Measurements from ENCODE around the gene SARDH. TPM values are rescaled to one million over a fixed set of nuclear protein-coding genes. Genes with fewer than 3 reads are reported as not detected.

Gene SARDH
- total RNA-seq, 1 experiment from 2014 or later = 5.6 TPM

DNA sequence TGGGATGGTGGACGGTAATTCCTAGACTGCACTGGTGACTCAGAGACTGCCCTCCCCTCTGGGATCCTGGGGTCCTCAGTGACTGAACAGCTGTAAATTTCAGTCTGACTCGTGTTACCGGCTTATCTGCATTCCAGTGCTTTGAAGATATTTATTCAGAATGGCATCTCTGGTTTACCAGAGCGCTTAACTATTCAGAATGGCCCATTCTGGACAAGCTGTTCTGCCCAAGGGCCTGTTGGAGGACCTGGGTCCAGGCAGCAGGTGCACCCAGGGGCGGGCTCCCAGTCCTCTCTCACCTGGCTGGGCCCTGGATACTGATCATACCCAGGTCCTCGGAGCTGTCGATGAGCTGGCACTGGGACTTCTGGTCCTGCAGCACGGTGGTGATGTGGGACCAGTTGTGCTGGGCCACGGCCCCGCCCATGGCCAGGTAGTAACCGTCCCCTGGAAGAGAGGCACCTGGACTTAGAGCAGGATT is 48.0 kb downstream of the SARDH start:
- ATAC-seq (no peak), DNase-seq (ENCODE audit: low read depth, low spot score) (no peak)
- TF ChIP-seq EGR1 (IDR thresholded peaks at IDR 0.05; ENCODE audit: low read depth) (no peak), SP1 (IDR thresholded peaks at IDR 0.05; ENCODE audit: low read depth) (no peak), FOSL1 (IDR thresholded peaks at IDR 0.05; ENCODE audit: low read depth) (no peak), YY1 (IDR thresholded peaks at IDR 0.05; ENCODE audit: extremely low read depth, insufficient replicate concordance, low read depth, low read length) (no peak)
- TF ChIP-seq, protein P1, sequence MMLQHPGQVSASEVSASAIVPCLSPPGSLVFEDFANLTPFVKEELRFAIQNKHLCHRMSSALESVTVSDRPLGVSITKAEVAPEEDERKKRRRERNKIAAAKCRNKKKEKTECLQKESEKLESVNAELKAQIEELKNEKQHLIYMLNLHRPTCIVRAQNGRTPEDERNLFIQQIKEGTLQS (IDR thresholded peaks at IDR 0.05) = no peak
- Histone ChIP-seq H3K9me3 (ENCODE audit: control insufficient read depth in 1 of 2, insufficient read depth in 1 of 2, low read depth in 1 of 2, low read length in 2 of 2) (no peaks in the 10 kb centered on the region), H3K4me1 (ENCODE audit: control insufficient read depth in 1 of 2, insufficient read depth in 2 of 2, low read length in 2 of 2) (peaks cover 6 to 9% of the 10 kb centered on the region in 2 experiments; a peak in 2 of 4 replicates), H3K4me2 (ENCODE audit: low read length) (no peak overlapping the region), H4K20me1 (ENCODE audit: insufficient read depth) (no peaks in the 10 kb centered on the region), H3K9me2 (ENCODE audit: insufficient read depth) (no peaks in the 10 kb centered on the region), H3K27ac (ENCODE audit: low read depth, low read length) (no peak overlapping the region), H3K27me3 (ENCODE audit: insufficient read depth, low read length) (no peaks in the 10 kb centered on the region), H2AFZ (ENCODE audit: low read depth, low read length, poor library complexity, severe bottlenecking) (no peak overlapping the region), H3K36me3 (ENCODE audit: control insufficient read depth in 1 of 2, insufficient read depth in 2 of 2, low read length in 2 of 2) (no peaks in the 10 kb centered on the region), H3K9ac (ENCODE audit: low read length) (no peak overlapping the region), H3K79me2 (ENCODE audit: insufficient read depth, low read length) (no peaks in the 10 kb centered on the region), H3K4me3 (replicated peaks in 1 of 2; ENCODE audit: low read depth in 1 of 2, low read length in 2 of 2) (no peak overlapping the region)
- CTCF ChIA-PET = no interaction called here
- BruUV-seq (replicated peaks) = no TSS peak
- RAD21 ChIA-PET (ENCODE audit: low non-redundant PET in 1 of 2, low total read pairs in 2 of 2, uncharacterized antibody in 2 of 2, unreplicated experiment in 2 of 2) = no interaction called here
- intact Hi-C loops (cut with micrococcal nuclease) = no loop called here
- POLR2A ChIA-PET = no interaction called here

- no peaks in the 10 kb centered on the region for H3K36me3 ChIP-seq (ENCODE audit: control insufficient read depth in 1 of 2, insufficient read depth in 2 of 2, low read length in 2 of 2)
- no peak overlapping the region for H3K27ac ChIP-seq (ENCODE audit: low read depth, low read length)
- H3K9me3 ChIP-seq (ENCODE audit: control insufficient read depth in 1 of 2, insufficient read depth in 1 of 2, low read depth in 1 of 2, low read length in 2 of 2) = no peaks in the 10 kb centered on the region
- H3K4me3 ChIP-seq (replicated peaks in 1 of 2; ENCODE audit: low read depth in 1 of 2, low read length in 2 of 2) = no peak overlapping the region
- intact Hi-C loops (cut with micrococcal nuclease) = no loop called here
- H3K79me2 ChIP-seq (ENCODE audit: insufficient read depth, low read length) = no peaks in the 10 kb centered on the region
- BruUV-seq (replicated peaks) = no TSS peak
- DNase-seq (ENCODE audit: low read depth, low spot score) = no peak
- no peak overlapping the region for H3K9ac ChIP-seq (ENCODE audit: low read length)
- H3K9me2 ChIP-seq (ENCODE audit: insufficient read depth) = no peaks in the 10 kb centered on the region
- H3K4me1 ChIP-seq (ENCODE audit: control insufficient read depth in 1 of 2, insufficient read depth in 2 of 2, low read length in 2 of 2) = peaks cover 6 to 9% of the 10 kb centered on the region in 2 experiments; a peak in 2 of 4 replicates
- no peak overlapping the region for H2AFZ ChIP-seq (ENCODE audit: low read depth, low read length, poor library complexity, severe bottlenecking)
- ChIA-PET CTCF (no interaction called here), RAD21 (ENCODE audit: low non-redundant PET in 1 of 2, low total read pairs in 2 of 2, uncharacterized antibody in 2 of 2, unreplicated experiment in 2 of 2) (no interaction called here), POLR2A (no interaction called here)
- no peak for ATAC-seq
- no peaks in the 10 kb centered on the region for H3K27me3 ChIP-seq (ENCODE audit: insufficient read depth, low read length)
- H3K4me2 ChIP-seq (ENCODE audit: low read length) = no peak overlapping the region
- no peaks in the 10 kb centered on the region for H4K20me1 ChIP-seq (ENCODE audit: insufficient read depth)
- TF ChIP-seq MAX (IDR thresholded peaks at IDR 0.05) (no peak), EZH2phosphoT487 (IDR thresholded peaks at IDR 0.05; ENCODE audit: borderline replicate concordance) (no peak), TCF7L2 (IDR thresholded peaks at IDR 0.05; ENCODE audit: borderline replicate concordance, extremely low read depth, insufficient read depth, insufficient read length) (no peak), POLR2AphosphoS5 (IDR thresholded peaks at IDR 0.05; ENCODE audit: low read depth, low read length) (no peak), ZFX (IDR thresholded peaks at IDR 0.05) (no peak), ZNF274 (IDR thresholded peaks at IDR 0.05; ENCODE audit: low read depth, low read length) (no peak), SP1 (IDR thresholded peaks at IDR 0.05; ENCODE audit: low read depth) (no peak), YY1 (IDR thresholded peaks at IDR 0.05; ENCODE audit: extremely low read depth, insufficient replicate concordance, low read depth, low read length) (no peak), EZH2 (IDR thresholded peaks at IDR 0.05) (no peak), FOSL1 (IDR thresholded peaks at IDR 0.05; ENCODE audit: low read depth) (no peak), SRF (IDR thresholded peaks at IDR 0.05; ENCODE audit: low read depth) (no peak), SIN3A (IDR thresholded peaks at IDR 0.05; ENCODE audit: low read depth) (no peak), CBX3 (IDR thresholded peaks at IDR 0.05; ENCODE audit: low read depth) (no peak), CEBPB (IDR thresholded peaks at IDR 0.05; ENCODE audit: low read depth) (no peak), EGR1 (IDR thresholded peaks at IDR 0.05; ENCODE audit: low read depth) (no peak)
- TF ChIP-seq, protein P2, sequence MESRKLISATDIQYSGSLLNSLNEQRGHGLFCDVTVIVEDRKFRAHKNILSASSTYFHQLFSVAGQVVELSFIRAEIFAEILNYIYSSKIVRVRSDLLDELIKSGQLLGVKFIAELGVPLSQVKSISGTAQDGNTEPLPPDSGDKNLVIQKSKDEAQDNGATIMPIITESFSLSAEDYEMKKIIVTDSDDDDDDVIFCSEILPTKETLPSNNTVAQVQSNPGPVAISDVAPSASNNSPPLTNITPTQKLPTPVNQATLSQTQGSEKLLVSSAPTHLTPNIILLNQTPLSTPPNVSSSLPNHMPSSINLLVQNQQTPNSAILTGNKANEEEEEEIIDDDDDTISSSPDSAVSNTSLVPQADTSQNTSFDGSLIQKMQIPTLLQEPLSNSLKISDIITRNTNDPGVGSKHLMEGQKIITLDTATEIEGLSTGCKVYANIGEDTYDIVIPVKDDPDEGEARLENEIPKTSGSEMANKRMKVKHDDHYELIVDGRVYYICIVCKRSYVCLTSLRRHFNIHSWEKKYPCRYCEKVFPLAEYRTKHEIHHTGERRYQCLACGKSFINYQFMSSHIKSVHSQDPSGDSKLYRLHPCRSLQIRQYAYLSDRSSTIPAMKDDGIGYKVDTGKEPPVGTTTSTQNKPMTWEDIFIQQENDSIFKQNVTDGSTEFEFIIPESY (IDR thresholded peaks at IDR 0.05; ENCODE audit: extremely low read depth, insufficient replicate concordance, low read length) = no peak
- TF ChIP-seq, protein P1 (IDR thresholded peaks at IDR 0.05) = no peak
Observed at GRCh38 chr9:133689151-133689763, 48.9 kb downstream of the SARDH start.

Measured in HCT116 (cell line).